Fibroblast of lung (primary cell): ENCODE results near the gene CYTH2. TPM values are rescaled to one million over a fixed set of nuclear protein-coding genes. Genes with fewer than 3 reads are reported as not detected.

Experiments
- DNase-seq, 2 donors: peaks; one replicate each; pipeline versions ENCODE4 v3.0.0 to v3.0.0-alpha.2; 2010; ENCODE audit warnings: low read depth in 2 of 2
- H2AFZ ChIP-seq: 2 replicates; pipeline ENCODE4 v1.5.1; 2012; ENCODE audit warnings: low read length, control low read depth, inconsistent platforms
- H3K27ac ChIP-seq: 2 replicates; pipeline ENCODE4 v1.5.1; 2011; ENCODE audit warnings: low read length, control low read depth; ENCODE audit not compliant: insufficient read depth
- H3K27me3 ChIP-seq: 2 replicates; pipeline ENCODE4 v1.5.1; 2011; ENCODE audit warnings: mild to moderate bottlenecking, low read length; ENCODE audit not compliant: control insufficient read depth, insufficient read depth
- H3K36me3 ChIP-seq: 2 replicates; pipeline ENCODE4 v1.5.1; 2011; ENCODE audit warnings: low read length; ENCODE audit not compliant: control insufficient read depth, insufficient read depth
- H3K4me1 ChIP-seq: 2 replicates; pipeline ENCODE4 v1.5.1; 2011; ENCODE audit warnings: low read length; ENCODE audit not compliant: control insufficient read depth, insufficient read depth; ENCODE audit errors: extremely low read depth
- H3K4me2 ChIP-seq: 2 replicates; pipeline ENCODE4 v1.5.1; 2011; ENCODE audit warnings: low read length, control low read depth; ENCODE audit not compliant: insufficient read depth; ENCODE audit errors: extremely low read depth
- H3K4me3 ChIP-seq, 4 experiments: fragments of 200-600 bp in 1 of 4; sonication (generic) in 1 of 4; replicated peaks in 1 of 4; 2 replicates each; pipeline ENCODE4 v1.5.1; 2011 to 2016; ENCODE audit warnings: low read length in 4 of 4, low read depth in 3 of 4, mild to moderate bottlenecking in 3 of 4, control low read depth in 2 of 4, inconsistent platforms in 1 of 4, mixed read lengths in 1 of 4; ENCODE audit not compliant: insufficient read depth in 1 of 4; ENCODE audit errors: control extremely low read depth in 1 of 4
- H3K79me2 ChIP-seq: 2 replicates; pipeline ENCODE4 v1.5.1; 2012; ENCODE audit warnings: mild to moderate bottlenecking, low read length, inconsistent platforms; ENCODE audit not compliant: control insufficient read depth, insufficient read depth
- H3K9ac ChIP-seq: 2 replicates; pipeline ENCODE4 v1.5.1; 2011; ENCODE audit warnings: mild to moderate bottlenecking, low read length, control low read depth; ENCODE audit not compliant: insufficient read depth
- H3K9me3 ChIP-seq: 2 replicates; pipeline ENCODE4 v1.5.1; 2012; ENCODE audit warnings: low read depth, low read length; ENCODE audit not compliant: control insufficient read depth, insufficient read depth
- H4K20me1 ChIP-seq: 2 replicates; pipeline ENCODE4 v1.5.1; 2011; ENCODE audit warnings: low read length; ENCODE audit not compliant: control insufficient read depth, insufficient read depth; ENCODE audit errors: extremely low read depth
- EZH2 ChIP-seq: IDR thresholded peaks from 2 replicates; pipeline ENCODE4 v1.5.1; 2012; ENCODE audit warnings: low read length, control low read depth, mild to moderate bottlenecking; ENCODE audit errors: missing control alignments
- polyA plus RNA-seq, 2 donors: library from polyadenylated mRNA; depleted of rRNA in 1 of 2; stranded (reverse) in 1 of 2; unstranded in 1 of 2; fragments of >200 nt; gene quantifications; 2 replicates each; pipeline ENCODE4 v1.2.1, GENCODE V29; 2011 to 2012; ENCODE audit warnings: missing spikeins in 1 of 2
- total RNA-seq: library from RNA; depleted of rRNA; stranded (reverse); fragments of >200 nt; gene quantifications from 2 replicates; pipeline ENCODE4 v1.2.1, GENCODE V29; 2014
- TF ChIP-seq, protein P1 (sequence below), 2 donors: IDR thresholded peaks in 1 of 2; conservative IDR thresholded peaks in 1 of 2; 1 replicate in 1 of 2; 2 replicates in 1 of 2; pipeline ENCODE4 v1.5.1; 2011 to 2012; ENCODE audit warnings: low read length in 2 of 2, control low read depth in 1 of 2, inconsistent platforms in 1 of 2, low read depth in 1 of 2, mild to moderate bottlenecking in 1 of 2

Gene CYTH2
- total and polyA plus RNA-seq, 2 donors (not counting 1 experiment from before 2014, with no cell fraction given): 18.6 to 25.8 TPM

- no peak for TF ChIP-seq EZH2
- TF ChIP-seq, protein P1, sequence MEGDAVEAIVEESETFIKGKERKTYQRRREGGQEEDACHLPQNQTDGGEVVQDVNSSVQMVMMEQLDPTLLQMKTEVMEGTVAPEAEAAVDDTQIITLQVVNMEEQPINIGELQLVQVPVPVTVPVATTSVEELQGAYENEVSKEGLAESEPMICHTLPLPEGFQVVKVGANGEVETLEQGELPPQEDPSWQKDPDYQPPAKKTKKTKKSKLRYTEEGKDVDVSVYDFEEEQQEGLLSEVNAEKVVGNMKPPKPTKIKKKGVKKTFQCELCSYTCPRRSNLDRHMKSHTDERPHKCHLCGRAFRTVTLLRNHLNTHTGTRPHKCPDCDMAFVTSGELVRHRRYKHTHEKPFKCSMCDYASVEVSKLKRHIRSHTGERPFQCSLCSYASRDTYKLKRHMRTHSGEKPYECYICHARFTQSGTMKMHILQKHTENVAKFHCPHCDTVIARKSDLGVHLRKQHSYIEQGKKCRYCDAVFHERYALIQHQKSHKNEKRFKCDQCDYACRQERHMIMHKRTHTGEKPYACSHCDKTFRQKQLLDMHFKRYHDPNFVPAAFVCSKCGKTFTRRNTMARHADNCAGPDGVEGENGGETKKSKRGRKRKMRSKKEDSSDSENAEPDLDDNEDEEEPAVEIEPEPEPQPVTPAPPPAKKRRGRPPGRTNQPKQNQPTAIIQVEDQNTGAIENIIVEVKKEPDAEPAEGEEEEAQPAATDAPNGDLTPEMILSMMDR (conservative IDR thresholded peaks at IDR 0.05 in 1 of 2, IDR thresholded peaks at IDR 0.05 in 1 of 2; ENCODE audit: low read depth in 1 of 2, low read length in 2 of 2): no peak
- Histone ChIP-seq H3K9ac (no peak overlapping the region), H3K4me2 (no peak overlapping the region), H2AFZ (no peak overlapping the region), H4K20me1 (no peaks in the 10 kb centered on the region), H3K36me3 (peaks cover 2% of the 10 kb centered on the region), H3K79me2 (peaks cover 5% of the 10 kb centered on the region), H3K9me3 (no peaks in the 10 kb centered on the region), H3K27me3 (no peaks in the 10 kb centered on the region), H3K4me1 (peaks cover 5% of the 10 kb centered on the region), H3K27ac (no peak overlapping the region), H3K4me3 (no peak overlapping the region)
- no peak for DNase-seq
Measured at GRCh38 chr19:48465215-48465614, 4.0 kb upstream of the CYTH2 start.

GRCh38 chr19:48466561-48467325, 2.4 kb upstream of the CYTH2 start:
- H3K79me2 ChIP-seq: peaks cover 17% of the 10 kb centered on the region
- H3K27ac ChIP-seq: no peak overlapping the region
- DNase-seq: peak in 1 of 2 donors; percentile 78
- TF ChIP-seq EZH2: no peak
- no peak overlapping the region for H3K9ac ChIP-seq
- H3K27me3 ChIP-seq: no peaks in the 10 kb centered on the region
- no peak overlapping the region for H3K4me3 ChIP-seq
- no peaks in the 10 kb centered on the region for H4K20me1 ChIP-seq
- H3K4me2 ChIP-seq: no peak overlapping the region
- no peak overlapping the region for H2AFZ ChIP-seq
- H3K9me3 ChIP-seq: no peaks in the 10 kb centered on the region
- H3K36me3 ChIP-seq: peaks cover 14% of the 10 kb centered on the region
- H3K4me1 ChIP-seq: peaks cover 10% of the 10 kb centered on the region

- Histone ChIP-seq H2AFZ (peak overlapping the region; percentile 73), H3K9me3 (no peaks in the 10 kb centered on the region), H3K4me3 (peak overlapping the region; percentile 52 to 91 (median 70)), H3K27me3 (no peaks in the 10 kb centered on the region), H3K27ac (peak overlapping the region; percentile 90), H3K36me3 (peaks cover 23% of the 10 kb centered on the region), H3K4me1 (peaks cover 10% of the 10 kb centered on the region), H3K79me2 (peaks cover 17% of the 10 kb centered on the region), H3K9ac (peak overlapping the region; percentile 88), H3K4me2 (peak overlapping the region; percentile 88), H4K20me1 (no peaks in the 10 kb centered on the region)
- TF ChIP-seq, protein P1 (conservative IDR thresholded peaks at IDR 0.05 in 1 of 2, IDR thresholded peaks at IDR 0.05 in 1 of 2; ENCODE audit: low read depth in 1 of 2, low read length in 2 of 2): no peak
- TF ChIP-seq EZH2: no peak
- DNase-seq: peak; percentile 100
Measured at GRCh38 chr19:48468772-48469288, 339 bp upstream of the CYTH2 start.
